ENCODE measurements around the gene TCF20.

The TCF20 gene

GRCh38 chr22:42282252-42282942 lies 11.9 kb upstream of the TCF20 start:
- no peak for ATAC-seq (ENCODE audit: low read depth)
- Mint-ChIP-seq H3K27ac (no peak overlapping the region), H3K4me1 (peaks cover 26% of the 10 kb centered on the region), H3K27me3 (peaks cover 10% of the 10 kb centered on the region), H3K4me3 (peak overlapping the region; percentile 39), H3K9me3 (no peaks in the 10 kb centered on the region), H3K36me3 (peaks cover 2% of the 10 kb centered on the region)
- DNase-seq (ENCODE audit: low spot score in 2 of 2), result no peak

DNA sequence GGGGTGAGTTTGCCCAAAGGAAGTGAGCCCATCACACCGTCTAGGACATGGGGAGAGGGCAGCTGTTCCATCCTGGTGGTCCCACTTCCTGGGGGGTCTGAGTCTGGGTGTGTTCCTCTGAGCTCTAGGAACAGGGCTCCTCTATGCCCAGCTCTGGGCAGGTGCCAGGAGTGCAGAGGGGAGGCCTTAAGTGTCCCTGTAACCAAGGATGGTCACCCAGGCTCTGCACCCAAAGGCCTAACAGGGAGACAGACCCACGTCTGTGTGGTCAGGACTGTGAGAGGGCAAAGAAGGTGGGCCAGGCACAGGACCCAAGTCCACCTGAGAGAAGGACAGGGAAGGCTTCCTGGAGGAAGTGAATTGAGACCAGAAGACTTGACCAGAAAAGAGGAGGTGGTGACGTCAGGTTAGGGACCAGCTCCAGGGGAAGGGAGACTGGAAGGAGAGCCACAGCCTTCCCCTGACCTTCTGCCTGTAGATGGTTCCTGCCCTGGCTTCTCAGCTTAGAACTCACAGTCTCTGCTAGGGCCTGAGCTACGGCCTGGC lies 11.3 kb upstream of the TCF20 start:
- peaks cover 25% of the 10 kb centered on the region for H3K4me1 Mint-ChIP-seq
- H3K27me3 Mint-ChIP-seq, result peaks cover 10% of the 10 kb centered on the region
- H3K36me3 Mint-ChIP-seq, result peaks cover 2% of the 10 kb centered on the region
- no peak overlapping the region for H3K4me3 Mint-ChIP-seq
- DNase-seq (ENCODE audit: low spot score in 2 of 2) (no peak), ATAC-seq (ENCODE audit: low read depth) (no peak)
- no peaks in the 10 kb centered on the region for H3K9me3 Mint-ChIP-seq
- H3K27ac Mint-ChIP-seq, result no peak overlapping the region

GRCh38 chr22:42281284-42281683 lies 10.8 kb upstream of the TCF20 start:
- peaks cover 2% of the 10 kb centered on the region for H3K36me3 Mint-ChIP-seq
- DNase-seq (ENCODE audit: low spot score in 2 of 2), result no peak
- no peak overlapping the region for H3K27ac Mint-ChIP-seq
- H3K4me3 Mint-ChIP-seq, result no peak overlapping the region
- peaks cover 20% of the 10 kb centered on the region for H3K4me1 Mint-ChIP-seq
- no peak for ATAC-seq (ENCODE audit: low read depth)
- H3K27me3 Mint-ChIP-seq, result peaks cover 10% of the 10 kb centered on the region
- no peaks in the 10 kb centered on the region for H3K9me3 Mint-ChIP-seq

DNA sequence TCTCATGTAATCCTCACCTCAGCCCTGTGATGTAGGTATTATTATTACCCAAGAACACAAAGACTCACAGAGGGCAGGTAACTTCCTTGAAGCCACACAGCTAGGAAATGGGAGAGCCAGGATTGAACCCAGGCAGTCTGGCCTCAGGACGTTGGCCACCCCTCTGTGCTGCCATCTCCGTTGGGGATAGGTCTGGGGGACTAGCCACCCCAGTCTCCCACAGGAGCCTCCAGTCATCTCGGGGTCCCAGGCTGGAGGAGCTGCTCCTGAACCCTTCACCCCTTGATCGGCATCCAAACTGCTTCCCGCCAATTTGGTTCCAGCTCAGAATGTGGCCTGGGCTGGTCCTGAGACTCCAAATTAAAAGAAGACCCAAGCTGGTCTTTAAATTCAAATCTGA lies 10.4 kb upstream of the TCF20 start:
- H3K4me1 Mint-ChIP-seq, result peaks cover 16% of the 10 kb centered on the region
- ATAC-seq (ENCODE audit: low read depth) (no peak), DNase-seq (ENCODE audit: low spot score in 2 of 2) (no peak)
- peaks cover 2% of the 10 kb centered on the region for H3K36me3 Mint-ChIP-seq
- no peak overlapping the region for H3K4me3 Mint-ChIP-seq
- no peak overlapping the region for H3K27ac Mint-ChIP-seq
- H3K9me3 Mint-ChIP-seq, result no peaks in the 10 kb centered on the region
- peaks cover 10% of the 10 kb centered on the region for H3K27me3 Mint-ChIP-seq

DNA sequence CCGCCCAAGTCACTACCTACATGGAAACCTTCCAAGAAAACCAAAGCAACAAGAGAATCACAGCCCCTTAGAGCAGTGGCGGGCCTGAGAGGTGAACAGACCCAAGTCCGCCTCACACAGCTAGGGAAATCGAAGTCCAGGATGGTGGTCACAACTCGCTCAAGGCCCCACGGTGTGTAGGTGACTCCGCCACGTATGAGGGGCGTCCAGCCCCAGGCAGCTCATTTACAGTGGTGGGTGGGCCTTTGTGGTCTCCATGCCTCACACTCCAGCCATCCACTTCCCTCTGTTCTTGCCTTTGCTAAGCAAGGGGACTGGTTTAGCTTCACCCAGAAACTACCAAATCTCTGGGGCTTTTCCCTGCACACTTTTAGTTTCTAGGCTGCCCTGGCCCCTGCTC lies 9.7 kb upstream of the TCF20 start:
- Mint-ChIP-seq H3K4me1 (peaks cover 11% of the 10 kb centered on the region), H3K4me3 (no peak overlapping the region), H3K9me3 (no peaks in the 10 kb centered on the region), H3K27me3 (peaks cover 10% of the 10 kb centered on the region), H3K27ac (no peak overlapping the region), H3K36me3 (peaks cover 2% of the 10 kb centered on the region)
- ATAC-seq (ENCODE audit: low read depth) (no peak), DNase-seq (ENCODE audit: low spot score in 2 of 2) (no peak)

DNA sequence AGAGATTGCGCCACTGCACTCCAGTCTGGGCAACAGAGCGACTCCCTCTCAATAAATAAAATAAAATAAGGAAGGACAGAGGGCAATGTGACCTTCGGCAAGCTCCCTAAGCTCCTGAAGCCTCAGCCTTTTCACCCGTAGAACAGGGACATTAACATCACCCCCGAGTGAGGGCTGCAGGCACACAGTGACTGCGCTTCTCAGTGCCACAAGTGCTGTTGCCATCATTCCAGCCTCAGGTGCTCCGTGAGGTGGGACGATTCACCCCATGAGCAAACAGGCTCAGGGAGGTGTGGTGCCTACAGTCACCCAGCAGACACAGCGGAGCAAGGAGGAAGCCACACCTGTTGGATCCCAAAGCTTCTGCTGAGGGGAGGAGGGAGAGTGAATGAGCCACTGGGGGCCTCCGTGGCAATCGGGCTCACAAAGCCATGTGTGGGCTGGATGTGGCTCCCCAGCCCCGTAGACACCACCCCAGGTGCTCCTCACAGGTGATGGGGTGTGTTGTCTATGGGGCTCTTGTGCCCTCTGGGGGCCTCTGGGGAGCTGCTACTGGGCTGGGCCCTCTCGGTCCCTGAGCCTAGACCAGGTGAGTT lies 9.1 kb upstream of the TCF20 start:
- H3K9me3 Mint-ChIP-seq, result no peaks in the 10 kb centered on the region

DNA sequence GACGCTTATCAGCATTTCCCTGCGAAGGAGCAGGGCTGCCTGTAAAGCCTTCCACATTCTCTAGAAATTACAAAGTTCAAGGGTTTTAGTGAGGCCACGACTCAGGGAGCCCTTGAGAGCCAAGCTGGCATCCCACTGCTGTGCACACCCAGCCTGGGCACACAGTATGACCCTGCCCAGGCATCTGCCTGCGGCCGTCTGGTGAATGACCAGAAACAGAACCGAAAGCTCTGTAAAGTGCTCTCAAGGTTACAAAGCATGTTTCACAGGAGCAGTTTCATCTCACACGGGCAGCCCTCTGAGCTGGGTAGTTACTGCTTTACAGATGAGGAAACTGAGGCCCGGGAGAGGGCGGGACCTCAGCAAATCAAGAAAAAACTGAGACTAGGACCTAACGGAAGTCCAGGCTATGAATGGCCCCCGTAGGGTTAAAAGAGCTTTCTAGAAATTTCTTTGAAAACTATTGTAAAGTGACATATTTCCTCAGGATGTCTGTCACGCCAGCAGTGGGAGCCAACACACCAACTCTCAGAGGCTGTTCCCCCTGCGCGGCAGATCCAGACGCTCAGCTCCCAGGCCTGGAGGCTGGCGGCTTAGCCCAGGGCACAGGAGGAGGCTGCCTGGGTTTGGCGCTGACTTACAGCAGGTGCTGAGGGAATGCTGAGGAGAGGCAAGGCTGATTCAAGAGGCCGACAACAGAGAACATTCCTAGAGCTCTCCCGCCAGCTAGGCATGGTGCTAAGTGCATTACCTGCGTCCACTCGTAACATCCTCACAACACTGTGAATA lies 7.7 kb upstream of the TCF20 start:
- H3K36me3 Mint-ChIP-seq, result peaks cover 2% of the 10 kb centered on the region
- no peak overlapping the region for H3K27ac Mint-ChIP-seq

More for the DNA sequence above, 9.1 kb upstream of the TCF20 start:
- no peak overlapping the region for H3K4me3 Mint-ChIP-seq
- H3K36me3 Mint-ChIP-seq, result peaks cover 2% of the 10 kb centered on the region
- H3K27ac Mint-ChIP-seq, result no peak overlapping the region
- H3K4me1 Mint-ChIP-seq, result peaks cover 11% of the 10 kb centered on the region
- H3K27me3 Mint-ChIP-seq, result peaks cover 10% of the 10 kb centered on the region
- ATAC-seq (ENCODE audit: low read depth) (no peak), DNase-seq (ENCODE audit: low spot score in 2 of 2) (no peak)

DNA sequence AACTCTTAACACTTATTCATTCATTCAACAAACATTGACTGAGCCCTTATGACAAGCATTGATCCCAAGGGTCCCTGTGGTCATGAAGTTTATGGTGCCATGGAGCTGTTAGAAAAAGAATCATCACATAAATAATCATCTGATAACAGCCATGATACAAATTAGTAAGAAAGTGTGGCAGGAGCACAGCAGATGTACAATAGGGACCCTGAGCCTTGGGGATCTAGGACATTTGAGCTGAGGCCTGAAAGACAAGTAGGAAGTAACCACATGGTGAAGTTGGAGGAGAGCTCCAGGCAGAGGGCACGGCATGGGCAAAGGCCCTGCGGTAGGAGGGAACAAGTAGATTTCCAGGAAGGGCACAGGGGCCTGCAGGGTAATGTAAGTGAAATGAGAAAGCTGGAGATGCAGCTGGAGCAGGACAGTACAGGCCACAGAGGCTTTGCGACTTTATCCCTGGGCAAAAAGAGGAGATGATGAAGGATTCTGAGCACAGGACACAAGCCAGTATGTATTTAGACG lies 6.8 kb upstream of the TCF20 start:
- H3K27me3 Mint-ChIP-seq, result peaks cover 7% of the 10 kb centered on the region
- no peaks in the 10 kb centered on the region for H3K9me3 Mint-ChIP-seq
- H3K36me3 Mint-ChIP-seq, result no peaks in the 10 kb centered on the region
- no peak overlapping the region for H3K4me3 Mint-ChIP-seq
- DNase-seq (ENCODE audit: low spot score in 2 of 2) (no peak), ATAC-seq (ENCODE audit: low read depth) (no peak)
- H3K27ac Mint-ChIP-seq, result no peak overlapping the region
- H3K4me1 Mint-ChIP-seq, result no peaks in the 10 kb centered on the region

More for the DNA sequence above, 7.7 kb upstream of the TCF20 start:
- H3K27me3 Mint-ChIP-seq, result peaks cover 10% of the 10 kb centered on the region
- no peak overlapping the region for H3K4me3 Mint-ChIP-seq
- ATAC-seq (ENCODE audit: low read depth) (peak; percentile 34), DNase-seq (ENCODE audit: low spot score in 2 of 2) (no peak)
- no peaks in the 10 kb centered on the region for H3K9me3 Mint-ChIP-seq
- H3K4me1 Mint-ChIP-seq, result peaks cover 4% of the 10 kb centered on the region

GRCh38 chr22:42275970-42276369 lies 5.5 kb upstream of the TCF20 start:
- ATAC-seq (ENCODE audit: low read depth), result no peak
- no peak for DNase-seq (ENCODE audit: low spot score in 2 of 2)
- peaks cover 4% of the 10 kb centered on the region for H3K27me3 Mint-ChIP-seq
- H3K4me1 Mint-ChIP-seq, result no peaks in the 10 kb centered on the region
- H3K9me3 Mint-ChIP-seq, result no peaks in the 10 kb centered on the region
- no peak overlapping the region for H3K27ac Mint-ChIP-seq
- H3K36me3 Mint-ChIP-seq, result no peaks in the 10 kb centered on the region
- no peak overlapping the region for H3K4me3 Mint-ChIP-seq

GRCh38 chr22:42275176-42275575 lies 4.7 kb upstream of the TCF20 start:
- no peak for ATAC-seq (ENCODE audit: low read depth)
- Mint-ChIP-seq H3K36me3 (no peaks in the 10 kb centered on the region), H3K9me3 (no peaks in the 10 kb centered on the region), H3K4me1 (no peaks in the 10 kb centered on the region), H3K4me3 (no peak overlapping the region), H3K27ac (no peak overlapping the region), H3K27me3 (peaks cover 4% of the 10 kb centered on the region)
- no peak for DNase-seq (ENCODE audit: low spot score in 2 of 2)

- H3K9me3 Mint-ChIP-seq, result no peaks in the 10 kb centered on the region
- H3K36me3 Mint-ChIP-seq, result no peaks in the 10 kb centered on the region
- DNase-seq (ENCODE audit: low spot score in 2 of 2), result no peak
- ATAC-seq (ENCODE audit: low read depth), result no peak
- H3K4me3 Mint-ChIP-seq, result no peak overlapping the region
- peaks cover 2% of the 10 kb centered on the region for H3K27me3 Mint-ChIP-seq
- peaks cover 4% of the 10 kb centered on the region for H3K4me1 Mint-ChIP-seq
- H3K27ac Mint-ChIP-seq, result no peak overlapping the region
Measured at GRCh38 chr22:42273855-42274451, 3.5 kb upstream of the TCF20 start.

GRCh38 chr22:42272431-42272999 lies 2.1 kb upstream of the TCF20 start:
- H3K27me3 Mint-ChIP-seq, result no peaks in the 10 kb centered on the region
- H3K36me3 Mint-ChIP-seq, result no peaks in the 10 kb centered on the region
- H3K4me3 Mint-ChIP-seq, result no peak overlapping the region
- H3K27ac Mint-ChIP-seq, result no peak overlapping the region
- DNase-seq (ENCODE audit: low spot score in 2 of 2) (no peak), ATAC-seq (ENCODE audit: low read depth) (no peak)
- peaks cover 14% of the 10 kb centered on the region for H3K4me1 Mint-ChIP-seq
- H3K9me3 Mint-ChIP-seq, result no peaks in the 10 kb centered on the region

DNA sequence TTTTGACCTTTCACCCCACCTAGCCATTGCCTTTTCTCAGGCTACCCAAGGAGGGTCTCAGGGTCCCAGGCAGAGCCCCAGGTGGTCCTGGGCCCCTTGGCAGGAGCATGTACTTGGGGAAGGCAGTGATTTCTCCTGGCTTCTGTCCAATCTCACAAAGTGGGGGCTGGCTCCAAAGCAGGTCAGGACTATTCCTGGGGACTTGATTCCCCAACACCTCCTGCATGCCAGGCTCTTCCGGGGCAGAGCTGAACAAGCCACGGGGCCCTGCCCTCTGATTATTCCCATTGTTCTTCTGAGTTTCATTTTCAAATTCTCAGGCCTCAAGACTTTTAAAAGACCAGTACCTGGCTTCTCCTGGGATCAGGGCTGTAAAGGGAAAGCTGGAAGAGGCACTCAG lies 1.5 kb upstream of the TCF20 start:
- ATAC-seq (ENCODE audit: low read depth) (no peak), DNase-seq (ENCODE audit: low spot score in 2 of 2) (no peak)
- H3K4me3 Mint-ChIP-seq, result no peak overlapping the region
- no peaks in the 10 kb centered on the region for H3K9me3 Mint-ChIP-seq
- no peaks in the 10 kb centered on the region for H3K36me3 Mint-ChIP-seq
- H3K27ac Mint-ChIP-seq, result no peak overlapping the region
- H3K4me1 Mint-ChIP-seq, result peaks cover 14% of the 10 kb centered on the region
- no peaks in the 10 kb centered on the region for H3K27me3 Mint-ChIP-seq

Measured in memory B cell (primary cell).